Measurements from ENCODE around the gene TNNC1.

DNA sequence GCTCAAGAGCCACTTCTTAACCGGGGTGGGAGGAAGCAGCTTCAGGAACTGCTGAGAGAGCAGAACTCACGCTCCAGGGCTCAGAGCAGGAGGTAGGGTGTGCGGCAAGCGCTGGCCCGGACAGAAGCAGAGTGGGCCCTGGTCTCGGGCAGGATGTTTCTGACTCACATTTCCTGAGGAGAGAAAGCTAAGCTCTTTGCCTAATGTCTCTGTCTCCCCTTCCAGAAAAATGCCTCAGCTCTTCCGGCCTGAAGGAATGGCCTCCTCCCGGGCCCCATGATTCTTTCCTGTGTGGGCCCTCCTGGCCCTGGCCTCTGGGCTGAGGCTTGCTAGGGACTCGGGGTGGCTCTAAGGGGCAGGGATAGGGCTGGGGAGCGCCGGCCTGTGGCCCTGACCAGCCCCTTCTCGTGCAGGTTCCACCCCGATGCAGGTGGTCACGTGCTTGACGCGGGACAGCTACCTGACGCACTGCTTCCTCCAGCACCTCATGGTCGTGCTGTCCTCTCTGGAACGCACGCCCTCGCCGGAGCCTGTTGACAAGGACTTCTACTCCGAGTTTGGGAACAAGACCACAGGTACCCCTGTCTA, 37.2 kb upstream of the TNNC1 start:
- TF ChIP-seq MEIS2 (CRISPR knock-in tag; IDR thresholded peaks at IDR 0.05) (no peak), ARNTL (CRISPR knock-in tag; IDR thresholded peaks at IDR 0.05) (no peak), TBP (CRISPR knock-in tag; IDR thresholded peaks at IDR 0.05) (no peak), KMT2A (CRISPR knock-in tag; IDR thresholded peaks at IDR 0.05) (no peak), ESRRA (CRISPR knock-in tag; IDR thresholded peaks at IDR 0.05; ENCODE audit: low read depth) (no peak), MAFK (conservative IDR thresholded peaks at IDR 0.05 in 1 of 2, IDR thresholded peaks at IDR 0.05 in 1 of 2; ENCODE audit: low read length in 2 of 2) (no peak), ZNF274 (CRISPR knock-in tag; IDR thresholded peaks at IDR 0.05) (no peak), CREM (IDR thresholded peaks at IDR 0.05) (no peak), CREM (CRISPR knock-in tag; IDR thresholded peaks at IDR 0.05) (no peak), POLR2AphosphoS5 (IDR thresholded peaks at IDR 0.05; ENCODE audit: low read depth, low read length) (no peak), NBN (conservative IDR thresholded peaks at IDR 0.05) (no peak), ZNF33B (CRISPR knock-in tag; IDR thresholded peaks at IDR 0.05) (no peak)
- TF ChIP-seq, protein P1, sequence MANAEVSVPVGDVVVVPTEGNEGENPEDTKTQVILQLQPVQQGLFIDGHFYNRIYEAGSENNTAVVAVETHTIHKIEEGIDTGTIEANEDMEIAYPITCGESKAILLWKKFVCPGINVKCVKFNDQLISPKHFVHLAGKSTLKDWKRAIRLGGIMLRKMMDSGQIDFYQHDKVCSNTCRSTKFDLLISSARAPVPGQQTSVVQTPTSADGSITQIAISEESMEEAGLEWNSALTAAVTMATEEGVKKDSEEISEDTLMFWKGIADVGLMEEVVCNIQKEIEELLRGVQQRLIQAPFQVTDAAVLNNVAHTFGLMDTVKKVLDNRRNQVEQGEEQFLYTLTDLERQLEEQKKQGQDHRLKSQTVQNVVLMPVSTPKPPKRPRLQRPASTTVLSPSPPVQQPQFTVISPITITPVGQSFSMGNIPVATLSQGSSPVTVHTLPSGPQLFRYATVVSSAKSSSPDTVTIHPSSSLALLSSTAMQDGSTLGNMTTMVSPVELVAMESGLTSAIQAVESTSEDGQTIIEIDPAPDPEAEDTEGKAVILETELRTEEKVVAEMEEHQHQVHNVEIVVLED (CRISPR knock-in tag; IDR thresholded peaks at IDR 0.05; ENCODE audit: borderline replicate concordance): no peak

All from HepG2 (cell line).